COR-L47 (cell line): ENCODE measurements around the gene DEFB118.
"Not testable (repeated sequence)": the region's sequence is repeated elsewhere in the genome, so short reads cannot be mapped to it uniquely, and the experiment has no call there.

ENCODE experiments used
- DNase-seq: peaks from one replicate; lab custom pipeline; 2025; lab: John Stamatoyannopoulos, UW

The DEFB118 gene

GRCh38 chr20:31368301-31368700, at the start of gene DEFB118:
DEFB118 (plus strand) TSS chr20:31368601; CDS start chr20:31368651, 50 bp downstream.
- DNase-seq, result no peak

GRCh38 chr20:31322504-31322903, 45.9 kb upstream of the DEFB118 start:
- DNase-seq, result no peak

- DNase-seq, result no peak
These were observed 37.5 kb upstream of the DEFB118 start for GRCh38 chr20:31330893-31331292.

GRCh38 chr20:31341470-31341869, 26.9 kb upstream of the DEFB118 start:
- DNase-seq, result no peak

GRCh38 chr20:31355981-31356380, 12.4 kb upstream of the DEFB118 start:
- DNase-seq, result no peak

- no peak for DNase-seq
These were observed 5.1 kb upstream of the DEFB118 start for GRCh38 chr20:31363295-31363694.

- DNase-seq, result not testable (repeated sequence)
These were observed 4.1 kb upstream of the DEFB118 start for GRCh38 chr20:31364272-31364671.

- DNase-seq, result no peak
These were observed 5.9 kb downstream of the DEFB118 start for GRCh38 chr20:31374346-31374745.

GRCh38 chr20:31390490-31390889, 22.1 kb downstream of the DEFB118 start, which contains the start of gene DEFB119:
DEFB119 (minus strand) TSS chr20:31390590; CDS start chr20:31390483, 107 bp downstream.
- no peak for DNase-seq

- no peak for DNase-seq
These were observed 24.4 kb downstream of the DEFB118 start for GRCh38 chr20:31392836-31393235.

- no peak for DNase-seq
These were observed 26.5 kb downstream of the DEFB118 start for GRCh38 chr20:31394900-31395299.

GRCh38 chr20:31403886-31404285, 35.5 kb downstream of the DEFB118 start:
- no peak for DNase-seq

GRCh38 chr20:31406115-31406514, 37.7 kb downstream of the DEFB118 start, which contains the start of gene DEFB121:
DEFB121 (minus strand) TSS chr20:31406215; CDS start chr20:31406152, 63 bp downstream.
- DNase-seq, result no peak

- no peak for DNase-seq
These were observed 41.6 kb downstream of the DEFB118 start for GRCh38 chr20:31410011-31410410.

GRCh38 chr20:31414381-31414780, 46.0 kb downstream of the DEFB118 start:
- DNase-seq, result no peak

GRCh38 chr20:31415653-31416052, 47.3 kb downstream of the DEFB118 start:
- DNase-seq, result no peak

- DNase-seq, result no peak
These were observed 49.9 kb downstream of the DEFB118 start for GRCh38 chr20:31418307-31418706.
